ENCODE measurements around the gene STXBP5L. TPM values are rescaled to one million over a fixed set of nuclear protein-coding genes. Genes with fewer than 3 reads are reported as not detected.

The STXBP5L gene
- total RNA-seq, 2 experiments from 2014 or later, result not detected

- intact Hi-C loops (cut with DNase I, micrococcal nuclease), result loop anchor here in 1 of 2 experiments (5.0 kb wide), 1 partner anchor 407 kb away; the partner anchor contains the start of genes EAF2 and IQCB1
- no peak for TF ChIP-seq CTCF (IDR thresholded peaks at IDR 0.05)
- H3K36me3 Mint-ChIP-seq (ENCODE audit: low read depth), result no peaks in the 10 kb centered on the region
- H3K27ac Mint-ChIP-seq, result no peak overlapping the region
- Histone ChIP-seq H3K36me3 (ENCODE audit: insufficient read depth, low read length) (no peaks in the 10 kb centered on the region), H3K9me3 (ENCODE audit: control insufficient read depth in 1 of 2, insufficient read depth in 1 of 2, low read length in 2 of 2) (no peaks in the 10 kb centered on the region), H3K27me3 (ENCODE audit: control insufficient read depth in 1 of 2, insufficient read depth in 2 of 2, low read length in 2 of 2) (no peaks in the 10 kb centered on the region), H3K4me1 (ENCODE audit: insufficient read depth, low read length) (peaks cover 4% of the 10 kb centered on the region), H3K27ac (ENCODE audit: low read depth in 1 of 2, low read length in 2 of 2) (no peak overlapping the region), H3K4me3 (ENCODE audit: low read length) (no peak overlapping the region)
- H3K9me3 Mint-ChIP-seq, result no peaks in the 10 kb centered on the region
- ATAC-seq (ENCODE audit: poor library complexity) (no peak), DNase-seq (no peak)
- ChIA-PET CTCF (no interaction called here), POLR2A (no interaction called here)
- H3K4me1 Mint-ChIP-seq (ENCODE audit: low read depth), result peaks cover 16% of the 10 kb centered on the region
- no peaks in the 10 kb centered on the region for H3K27me3 Mint-ChIP-seq
- H3K4me3 Mint-ChIP-seq, result no peak overlapping the region
Observed at GRCh38 chr3:121430664-121431215, 522.7 kb downstream of the STXBP5L start.

GRCh38 chr3:121431726-121432517 is 523.9 kb downstream of the STXBP5L start:
- Histone ChIP-seq H3K36me3 (ENCODE audit: insufficient read depth, low read length) (no peaks in the 10 kb centered on the region), H3K27ac (ENCODE audit: low read depth in 1 of 2, low read length in 2 of 2) (no peak overlapping the region), H3K27me3 (ENCODE audit: control insufficient read depth in 1 of 2, insufficient read depth in 2 of 2, low read length in 2 of 2) (no peaks in the 10 kb centered on the region), H3K9me3 (ENCODE audit: control insufficient read depth in 1 of 2, insufficient read depth in 1 of 2, low read length in 2 of 2) (no peaks in the 10 kb centered on the region), H3K4me3 (ENCODE audit: low read length) (peak overlapping the region; percentile 28), H3K4me1 (ENCODE audit: insufficient read depth, low read length) (peaks cover 4% of the 10 kb centered on the region)
- ChIA-PET POLR2A (interaction anchor here (0.6 to 1.2 kb wide), 4 partner anchors 30 to 985 kb away, joined by 3 to 6 read pairs (median 3); no protein-coding TSS in a partner anchor), CTCF (interaction anchor here (1.1 kb wide), 1 partner anchor 115 kb away, joined by 4 read pairs; no protein-coding TSS in a partner anchor)
- Mint-ChIP-seq H3K27ac (peak overlapping the region; percentile 82), H3K27me3 (no peaks in the 10 kb centered on the region), H3K36me3 (ENCODE audit: low read depth) (no peaks in the 10 kb centered on the region), H3K4me3 (peak overlapping the region; percentile 73), H3K4me1 (ENCODE audit: low read depth) (peaks cover 16% of the 10 kb centered on the region), H3K9me3 (no peaks in the 10 kb centered on the region)
- no peak for TF ChIP-seq CTCF (IDR thresholded peaks at IDR 0.05)
- ATAC-seq (ENCODE audit: poor library complexity) (peak; percentile 96), DNase-seq (peak; percentile 0 to 89 (median 28))
- intact Hi-C loops (cut with DNase I, micrococcal nuclease), result loop anchor here in 1 of 2 experiments (5.0 kb wide), 1 partner anchor 405 kb away; the partner anchor contains the start of genes EAF2 and IQCB1

GRCh38 chr3:121436074-121436473 is 528.1 kb downstream of the STXBP5L start:
- no peaks in the 10 kb centered on the region for H3K36me3 ChIP-seq (ENCODE audit: insufficient read depth, low read length)
- Mint-ChIP-seq H3K4me3 (no peak overlapping the region), H3K36me3 (ENCODE audit: low read depth) (no peaks in the 10 kb centered on the region), H3K27me3 (no peaks in the 10 kb centered on the region), H3K4me1 (ENCODE audit: low read depth) (peaks cover 16% of the 10 kb centered on the region), H3K27ac (no peak overlapping the region), H3K9me3 (no peaks in the 10 kb centered on the region)
- no peaks in the 10 kb centered on the region for H3K27me3 ChIP-seq (ENCODE audit: control insufficient read depth in 1 of 2, insufficient read depth in 2 of 2, low read length in 2 of 2)
- ChIA-PET POLR2A (no interaction called here), CTCF (interaction anchor here (0.6 kb wide), 1 partner anchor 19 kb away, joined by 3 read pairs; no protein-coding TSS in a partner anchor)
- no peaks in the 10 kb centered on the region for H3K9me3 ChIP-seq (ENCODE audit: control insufficient read depth in 1 of 2, insufficient read depth in 1 of 2, low read length in 2 of 2)
- no peak overlapping the region for H3K4me3 ChIP-seq (ENCODE audit: low read length)
- ATAC-seq (ENCODE audit: poor library complexity) (no peak), DNase-seq (no peak)
- peaks cover 4% of the 10 kb centered on the region for H3K4me1 ChIP-seq (ENCODE audit: insufficient read depth, low read length)
- intact Hi-C loops (cut with DNase I, micrococcal nuclease), result no loop called here
- no peak for TF ChIP-seq CTCF (IDR thresholded peaks at IDR 0.05)
- no peak overlapping the region for H3K27ac ChIP-seq (ENCODE audit: low read depth in 1 of 2, low read length in 2 of 2)

Data from CD4-positive, alpha-beta T cell (primary cell).